Peyer's patch (tissue), 4 donors: ENCODE data around the gene TMEM131. TPM values are rescaled to one million over a fixed set of nuclear protein-coding genes. Genes with fewer than 3 reads are reported as not detected.

Experiments used
- DNase-seq, 3 donors: peaks; one replicate each; pipeline ENCODE4 v3.0.0-alpha.2; 2017 to 2019
- H3K27ac ChIP-seq, 4 donors: fragments of 200-600 bp; sonication (generic); one replicate each; pipeline ENCODE4 v1.5.1; 2016 to 2019
- H3K27me3 ChIP-seq, 2 donors: fragments of 200-600 bp; sonication (generic); one replicate each; pipeline ENCODE4 v1.5.1; 2019
- H3K36me3 ChIP-seq, 3 donors: fragments of 200-600 bp; sonication (generic); one replicate each; pipeline ENCODE4 v1.5.1; 2016 to 2019
- H3K4me1 ChIP-seq, 4 donors: fragments of 200-600 bp; sonication (generic); one replicate each; pipeline ENCODE4 v1.5.1; 2016 to 2019
- H3K4me3 ChIP-seq, 4 donors: fragments of 200-600 bp; sonication (generic); 1 replicate in 3 of 4; 2 replicates in 1 of 4; pipeline ENCODE4 v1.5.1; 2016 to 2019; ENCODE audit warnings: mild to moderate bottlenecking in 1 of 4
- H3K9me3 ChIP-seq, 4 donors: fragments of 200-600 bp; sonication (generic); one replicate each; pipeline ENCODE4 v1.5.1; 2016 to 2019; ENCODE audit warnings: mild to moderate bottlenecking in 1 of 4
- POLR2A ChIP-seq, 2 donors: fragments of 450-650 bp; IDR thresholded peaks; one replicate each; pipeline ENCODE4 v1.5.1; 2017; ENCODE audit warnings: antibody characterized with exemption in 2 of 2, mild to moderate bottlenecking in 2 of 2, moderate library complexity in 2 of 2
- total RNA-seq, 4 donors: library from RNA; depleted of rRNA; stranded (reverse); fragments of >200 nt; gene quantifications; one replicate each; pipeline ENCODE4 v1.1.0, GENCODE V29; 2016
- TF ChIP-seq, protein P1 (sequence below), 6 experiments: fragments of 450-650 bp in 4 of 6; fragments of 200-600 bp in 2 of 6; sonication (generic) in 1 of 6; IDR thresholded peaks; one replicate each; pipeline ENCODE4 v1.5.1; 2017 to 2019; ENCODE audit warnings: antibody characterized with exemption in 6 of 6, mild to moderate bottlenecking in 3 of 6, moderate library complexity in 1 of 6

TMEM131 gene
- total RNA-seq, 4 donors from 2014 or later, result 64.6 to 86.3 (median 74.5) TPM

DNA sequence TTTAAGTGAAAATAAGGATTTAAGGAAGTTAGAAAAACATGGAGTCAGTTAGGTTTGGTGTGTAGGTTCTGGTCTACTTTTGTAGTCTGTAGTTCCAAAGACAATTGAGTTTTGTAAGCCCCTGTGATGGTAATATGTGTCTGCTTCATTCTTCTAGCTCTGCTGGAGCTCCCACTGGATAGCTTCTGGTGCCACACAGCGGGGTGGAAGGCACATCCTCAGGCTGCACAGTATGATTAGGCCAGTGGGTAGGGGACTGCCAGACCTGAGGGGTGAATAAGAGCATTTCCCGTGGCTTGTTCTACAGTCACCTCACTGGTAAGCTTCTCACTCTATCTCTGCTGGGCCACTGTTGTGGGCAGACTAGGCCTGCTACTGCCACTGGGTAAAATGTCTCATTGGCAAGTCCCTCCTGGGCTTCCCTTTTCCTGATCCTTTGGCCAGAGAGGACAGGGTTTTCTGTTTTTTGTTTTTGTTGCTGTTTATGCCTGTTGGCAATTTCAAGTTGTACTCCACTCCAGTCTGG is 44.5 kb downstream of the TMEM131 start:
- TF ChIP-seq POLR2A (IDR thresholded peaks at IDR 0.05), result no peak
- TF ChIP-seq, protein P1, sequence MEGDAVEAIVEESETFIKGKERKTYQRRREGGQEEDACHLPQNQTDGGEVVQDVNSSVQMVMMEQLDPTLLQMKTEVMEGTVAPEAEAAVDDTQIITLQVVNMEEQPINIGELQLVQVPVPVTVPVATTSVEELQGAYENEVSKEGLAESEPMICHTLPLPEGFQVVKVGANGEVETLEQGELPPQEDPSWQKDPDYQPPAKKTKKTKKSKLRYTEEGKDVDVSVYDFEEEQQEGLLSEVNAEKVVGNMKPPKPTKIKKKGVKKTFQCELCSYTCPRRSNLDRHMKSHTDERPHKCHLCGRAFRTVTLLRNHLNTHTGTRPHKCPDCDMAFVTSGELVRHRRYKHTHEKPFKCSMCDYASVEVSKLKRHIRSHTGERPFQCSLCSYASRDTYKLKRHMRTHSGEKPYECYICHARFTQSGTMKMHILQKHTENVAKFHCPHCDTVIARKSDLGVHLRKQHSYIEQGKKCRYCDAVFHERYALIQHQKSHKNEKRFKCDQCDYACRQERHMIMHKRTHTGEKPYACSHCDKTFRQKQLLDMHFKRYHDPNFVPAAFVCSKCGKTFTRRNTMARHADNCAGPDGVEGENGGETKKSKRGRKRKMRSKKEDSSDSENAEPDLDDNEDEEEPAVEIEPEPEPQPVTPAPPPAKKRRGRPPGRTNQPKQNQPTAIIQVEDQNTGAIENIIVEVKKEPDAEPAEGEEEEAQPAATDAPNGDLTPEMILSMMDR (IDR thresholded peaks at IDR 0.05), result no peak
- Histone ChIP-seq H3K4me3 (no peak overlapping the region), H3K36me3 (no peaks in the 10 kb centered on the region), H3K27ac (no peak overlapping the region), H3K27me3 (no peaks in the 10 kb centered on the region), H3K4me1 (peaks cover 0 to 6% (median 0%) of the 10 kb centered on the region in 4 donors), H3K9me3 (no peaks in the 10 kb centered on the region)
- no peak for DNase-seq

DNA sequence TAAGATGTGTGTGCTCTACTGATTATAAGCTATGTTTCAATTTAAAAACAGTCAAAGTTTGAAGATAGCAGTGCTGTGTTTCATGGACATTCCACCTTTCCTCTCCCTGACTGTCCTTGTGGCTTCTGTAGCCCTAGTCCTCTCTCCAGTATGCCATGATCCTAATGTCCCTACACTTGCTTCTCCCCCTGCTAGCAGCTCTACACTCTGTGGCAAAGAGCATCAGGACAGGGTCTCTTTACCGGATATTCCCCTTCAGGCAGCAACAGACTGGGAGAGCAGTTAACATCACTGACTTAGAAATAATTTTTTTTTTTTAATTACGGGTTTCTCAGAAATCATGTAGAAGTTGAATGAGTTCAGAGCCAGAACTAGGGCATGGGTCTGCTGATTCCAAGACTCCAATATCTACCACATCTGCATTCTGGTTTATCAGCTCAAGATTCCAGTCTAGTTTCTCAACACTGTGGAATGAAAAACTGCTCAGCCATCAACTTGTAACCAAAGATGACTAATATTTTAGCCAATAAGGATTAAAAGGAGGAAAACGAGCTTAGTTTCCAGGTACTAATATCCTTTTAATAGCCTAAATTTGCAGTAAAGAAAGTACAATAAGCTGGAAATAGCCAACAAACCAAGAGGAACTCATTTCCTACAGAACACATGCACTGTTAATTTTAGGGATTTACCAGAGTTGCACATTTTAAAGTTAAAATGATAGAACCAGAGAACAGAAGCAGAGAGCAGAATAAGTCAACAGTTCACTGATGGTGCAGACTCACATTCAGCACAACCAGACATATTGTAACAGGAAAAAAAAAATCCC is 45.2 kb downstream of the TMEM131 start:
- H3K36me3 ChIP-seq, result no peaks in the 10 kb centered on the region
- H3K4me1 ChIP-seq, result peaks cover 0 to 11% (median 0%) of the 10 kb centered on the region in 4 donors
- H3K9me3 ChIP-seq, result no peaks in the 10 kb centered on the region
- no peak overlapping the region for H3K4me3 ChIP-seq
- no peak overlapping the region for H3K27ac ChIP-seq
- TF ChIP-seq, protein P1 (IDR thresholded peaks at IDR 0.05), result no peak
- TF ChIP-seq POLR2A (IDR thresholded peaks at IDR 0.05), result no peak
- no peaks in the 10 kb centered on the region for H3K27me3 ChIP-seq
- no peak for DNase-seq

DNA sequence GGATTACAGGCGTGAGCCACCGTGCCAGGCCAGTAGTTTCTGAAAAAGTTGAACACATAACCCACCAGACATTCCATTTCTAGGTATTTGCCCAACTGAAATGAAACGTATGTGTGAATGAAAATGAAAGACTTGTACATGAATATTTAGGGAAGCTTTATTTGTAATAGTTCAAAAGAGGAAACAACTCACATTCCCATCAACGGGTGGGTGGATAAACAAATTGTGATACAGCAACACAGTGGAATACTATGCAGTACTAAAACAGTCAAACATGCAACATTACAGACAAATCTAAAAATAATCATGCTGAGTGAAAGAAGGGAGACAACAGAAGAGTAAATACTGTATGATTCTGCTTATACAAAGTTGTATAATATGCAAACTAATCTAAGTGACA is 46.8 kb downstream of the TMEM131 start:
- no peaks in the 10 kb centered on the region for H3K36me3 ChIP-seq
- no peak for TF ChIP-seq POLR2A (IDR thresholded peaks at IDR 0.05)
- TF ChIP-seq, protein P1 (IDR thresholded peaks at IDR 0.05), result no peak
- H3K27ac ChIP-seq, result no peak overlapping the region
- peaks cover 0 to 17% (median 0%) of the 10 kb centered on the region in 4 donors for H3K4me1 ChIP-seq
- DNase-seq, result no peak
- no peaks in the 10 kb centered on the region for H3K9me3 ChIP-seq
- H3K27me3 ChIP-seq, result no peaks in the 10 kb centered on the region
- H3K4me3 ChIP-seq, result no peak overlapping the region

DNA sequence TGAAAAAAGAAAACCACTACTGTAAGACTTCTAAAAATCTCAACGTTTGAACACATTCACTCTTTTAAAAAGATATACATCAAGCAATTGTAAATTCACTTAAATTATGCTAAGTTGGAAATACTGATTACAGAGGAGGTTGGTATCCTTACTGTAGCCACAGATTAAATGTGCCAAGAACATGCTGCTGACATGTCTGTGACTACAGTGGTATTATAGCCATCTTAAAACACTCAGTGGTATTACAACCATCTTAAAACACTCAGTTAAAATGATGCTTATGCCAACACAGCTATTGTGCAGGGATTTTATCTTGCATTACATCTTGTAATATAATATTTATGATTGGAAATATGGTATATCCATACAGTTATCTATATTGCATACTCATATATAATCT is 50.0 kb downstream of the TMEM131 start:
- no peak for TF ChIP-seq POLR2A (IDR thresholded peaks at IDR 0.05)
- TF ChIP-seq, protein P1 (IDR thresholded peaks at IDR 0.05), result no peak
- no peak overlapping the region for H3K4me3 ChIP-seq
- peaks cover 0 to 20% (median 0%) of the 10 kb centered on the region in 4 donors for H3K4me1 ChIP-seq
- DNase-seq, result no peak
- H3K27ac ChIP-seq, result no peak overlapping the region
- H3K36me3 ChIP-seq, result no peaks in the 10 kb centered on the region
- no peaks in the 10 kb centered on the region for H3K9me3 ChIP-seq
- H3K27me3 ChIP-seq, result no peaks in the 10 kb centered on the region

DNA sequence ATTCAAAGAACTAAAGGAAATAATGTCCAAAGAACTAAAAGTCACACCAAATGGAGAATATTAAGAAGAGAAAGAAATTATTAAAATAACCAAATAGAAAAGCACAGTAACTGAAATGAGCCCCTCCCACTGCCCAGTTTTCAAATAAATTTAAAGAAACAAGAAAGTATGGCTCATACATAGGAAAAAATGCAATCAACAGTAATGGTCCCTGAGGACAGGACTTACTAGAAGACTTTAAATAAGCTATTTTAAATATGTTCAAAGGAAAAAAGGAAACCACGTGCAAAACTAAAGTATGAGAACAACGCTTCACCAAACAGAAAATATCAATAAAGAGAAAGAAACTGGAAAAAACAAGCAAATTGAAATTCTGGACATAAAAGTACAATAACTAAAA is 58.9 kb downstream of the TMEM131 start:
- Histone ChIP-seq H3K27me3 (no peaks in the 10 kb centered on the region), H3K9me3 (no peaks in the 10 kb centered on the region), H3K4me3 (no peak overlapping the region), H3K27ac (no peak overlapping the region), H3K4me1 (peaks cover 0 to 29% (median 6%) of the 10 kb centered on the region in 4 donors), H3K36me3 (no peaks in the 10 kb centered on the region)
- TF ChIP-seq POLR2A (IDR thresholded peaks at IDR 0.05), result no peak
- TF ChIP-seq, protein P1 (IDR thresholded peaks at IDR 0.05), result no peak
- DNase-seq, result no peak
